GM18519 (cell line): Measurements from ENCODE around the gene SLC22A1.
"Not testable (repeated sequence)": the region's sequence is repeated elsewhere in the genome, so short reads cannot be mapped to it uniquely, and the experiment has no call there.

Source experiments
- ATAC-seq: cut with Tn5 transposase; IDR thresholded peaks from one replicate; pipeline ENCODE4 v1.9.1; 2021; ENCODE audit warnings: mild to moderate bottlenecking, moderate library complexity; ENCODE audit not compliant: unreplicated experiment, low FRiP score

Gene SLC22A1

DNA sequence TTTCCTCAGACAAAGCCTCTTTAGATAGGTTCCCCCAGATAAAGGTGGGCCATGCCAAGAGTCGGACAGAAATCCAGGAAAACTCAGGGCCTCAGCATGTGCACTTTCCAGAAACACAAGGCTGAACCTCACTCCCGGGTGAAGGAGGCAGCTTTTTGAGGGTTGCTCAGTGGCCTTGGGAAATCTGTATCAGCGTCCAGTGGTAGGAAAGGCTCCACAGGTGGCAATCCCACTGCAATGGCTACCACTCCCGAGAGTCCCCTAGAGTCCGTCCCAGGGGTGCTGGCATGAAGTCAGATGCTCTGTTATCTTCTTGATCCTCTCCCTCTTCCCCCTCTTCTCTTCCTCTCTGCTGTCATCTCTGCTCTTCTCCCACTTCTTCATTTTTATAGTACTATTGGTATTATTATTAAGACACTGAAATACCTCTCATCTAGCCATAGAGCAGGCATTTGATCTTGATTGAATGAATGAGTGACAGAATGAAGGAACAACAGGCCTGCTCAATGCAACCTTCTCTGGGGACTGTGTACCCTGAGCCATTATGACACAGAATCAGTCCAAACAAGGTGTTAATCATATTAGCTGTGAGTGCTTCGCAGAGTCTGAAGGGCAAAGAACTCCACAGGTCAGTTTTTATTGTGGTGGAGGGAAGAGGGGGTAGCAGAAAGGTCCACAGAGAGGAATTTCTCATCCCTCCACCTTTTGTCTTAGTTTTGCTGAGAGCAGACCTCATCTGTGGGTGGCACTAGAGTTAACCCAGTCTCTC lies 13.3 kb downstream of the SLC22A1 start:
- ATAC-seq = no peak

DNA sequence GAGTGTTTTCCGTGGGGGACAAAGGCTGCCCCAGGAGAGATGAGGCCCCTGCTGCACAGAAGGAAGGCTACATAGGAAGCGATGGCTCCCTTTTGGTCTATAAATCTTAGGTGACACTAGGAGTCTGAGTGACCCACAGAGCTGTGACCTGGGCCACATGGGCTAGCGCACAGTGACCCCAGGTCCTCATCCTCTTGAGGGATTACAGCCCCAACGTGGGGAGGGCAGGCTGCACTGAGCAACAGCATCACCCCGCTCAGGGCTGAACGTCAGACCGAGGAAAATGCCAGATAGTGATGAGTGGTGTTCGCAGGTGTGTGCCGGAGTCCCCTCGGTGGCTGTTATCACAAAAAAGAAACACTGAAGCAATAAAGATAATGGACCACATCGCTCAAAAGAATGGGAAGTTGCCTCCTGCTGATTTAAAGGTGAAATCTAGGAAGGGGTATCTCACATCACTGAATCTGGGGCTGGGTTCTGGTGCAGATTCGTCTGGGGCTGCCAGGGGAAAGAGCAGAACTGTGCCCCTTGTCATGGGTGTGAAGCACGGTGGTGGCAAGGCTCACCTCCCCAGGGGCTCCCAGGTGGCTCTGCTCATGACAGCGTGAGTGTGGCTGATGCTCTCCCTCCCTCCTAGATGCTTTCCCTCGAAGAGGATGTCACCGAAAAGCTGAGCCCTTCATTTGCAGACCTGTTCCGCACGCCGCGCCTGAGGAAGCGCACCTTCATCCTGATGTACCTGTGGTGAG lies 14.5 kb downstream of the SLC22A1 start:
- ATAC-seq = no peak

DNA sequence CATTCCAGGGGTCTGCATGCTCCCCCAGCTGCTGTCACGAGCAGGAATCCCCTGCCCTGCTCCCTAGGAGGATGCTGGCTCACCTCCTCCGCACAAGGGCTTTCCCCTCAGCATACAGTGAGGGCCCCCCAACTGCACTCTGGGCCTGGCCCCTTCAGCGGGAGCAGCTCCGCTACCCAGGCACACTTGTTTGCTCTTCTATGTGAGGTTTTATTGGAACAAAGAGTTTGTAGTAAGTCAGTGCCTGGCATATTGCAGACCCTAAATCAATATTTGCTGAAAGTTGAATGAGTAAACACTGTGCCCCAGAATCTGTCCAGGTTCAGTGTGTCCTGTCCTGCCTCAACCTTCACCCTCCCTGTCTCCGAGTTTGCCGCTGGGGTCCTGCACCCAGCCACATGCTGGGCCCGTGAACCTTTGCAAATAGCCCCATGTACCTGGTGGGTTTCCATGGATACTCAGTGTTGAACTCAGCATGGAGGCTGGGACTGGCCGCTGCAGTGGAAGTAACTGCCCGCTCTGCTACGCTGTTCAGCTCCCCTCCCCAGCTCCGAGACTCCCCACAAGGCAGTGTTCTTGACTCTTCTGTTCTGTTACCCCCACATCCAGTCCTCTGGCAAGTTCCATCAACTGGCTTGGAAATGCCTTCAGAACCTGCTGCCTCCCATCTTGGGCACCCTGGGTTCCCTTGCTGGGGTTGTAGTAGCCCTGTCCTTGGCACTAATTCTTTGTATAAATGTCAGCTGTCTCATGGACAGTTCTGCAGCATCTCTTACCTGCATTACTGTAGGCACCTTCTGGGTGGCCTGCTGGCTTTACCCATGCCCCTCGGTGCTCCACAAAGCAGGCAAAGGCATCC lies 15.7 kb downstream of the SLC22A1 start:
- ATAC-seq = no peak

DNA sequence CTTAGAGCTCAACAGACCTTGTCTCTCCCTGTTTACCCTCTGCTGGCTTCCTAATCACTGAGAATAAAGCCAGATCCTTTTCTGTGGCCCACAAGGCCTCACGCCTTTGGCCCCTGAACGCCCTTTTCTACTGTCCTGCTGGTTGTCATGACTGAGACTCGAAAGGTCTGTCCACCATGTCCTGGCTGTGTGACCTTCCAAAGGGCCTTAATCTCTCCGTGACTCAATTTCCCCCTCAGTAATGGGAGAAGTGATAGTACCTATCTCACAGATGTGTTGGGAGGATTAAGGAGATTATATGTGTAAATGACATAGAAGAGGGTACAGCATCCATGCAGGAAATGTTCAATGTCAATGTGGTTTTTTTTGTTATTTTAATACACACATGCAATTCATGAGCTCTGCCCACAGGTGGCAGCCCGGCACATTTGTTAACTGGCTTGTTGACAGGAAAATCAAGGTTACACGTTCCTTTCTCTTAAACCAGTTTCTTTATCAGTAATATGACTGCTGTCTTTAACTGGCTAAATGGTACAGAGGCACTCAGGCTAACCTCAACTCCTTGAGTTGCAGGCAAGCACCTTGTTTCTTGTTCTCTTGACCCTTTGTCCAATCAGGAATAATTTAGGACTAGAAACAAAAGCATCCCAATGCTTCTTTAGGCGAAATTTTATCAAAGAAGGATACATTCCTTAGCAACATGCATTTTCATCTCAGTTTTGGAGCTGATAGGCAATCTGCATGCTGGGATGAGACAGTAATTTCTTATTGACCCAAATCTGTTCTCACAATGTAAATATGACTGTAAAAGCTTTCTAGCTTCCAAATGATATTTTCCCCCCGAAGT lies 16.6 kb downstream of the SLC22A1 start:
- ATAC-seq = peak; percentile 83

DNA sequence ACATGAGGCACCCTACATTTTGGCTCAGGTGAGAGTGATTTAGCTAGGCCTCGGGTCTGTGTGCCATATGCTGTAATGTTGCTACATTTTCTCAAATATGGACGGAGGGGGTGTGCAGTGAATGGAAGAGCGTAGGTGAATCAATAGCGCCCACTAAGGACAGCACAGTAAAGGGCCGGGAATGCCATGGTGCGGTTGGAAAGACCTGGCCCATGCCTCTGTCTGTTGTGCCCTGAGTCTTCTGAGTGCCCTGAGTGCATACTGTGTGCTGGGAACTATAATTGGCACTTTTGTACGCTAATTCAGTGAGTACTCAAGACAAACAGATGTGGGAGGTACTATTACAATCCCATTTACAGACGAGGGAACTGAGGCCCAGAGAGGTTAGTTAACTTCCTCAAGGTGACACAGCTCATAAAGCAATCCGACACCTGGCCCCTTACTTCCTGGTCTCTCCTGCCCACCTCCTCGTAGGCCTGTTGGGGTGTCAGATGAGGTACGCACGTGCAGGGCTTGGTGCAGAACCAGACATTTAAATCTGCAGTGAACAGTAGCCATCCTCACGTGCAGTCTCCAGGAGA lies 17.3 kb downstream of the SLC22A1 start:
- no peak for ATAC-seq

DNA sequence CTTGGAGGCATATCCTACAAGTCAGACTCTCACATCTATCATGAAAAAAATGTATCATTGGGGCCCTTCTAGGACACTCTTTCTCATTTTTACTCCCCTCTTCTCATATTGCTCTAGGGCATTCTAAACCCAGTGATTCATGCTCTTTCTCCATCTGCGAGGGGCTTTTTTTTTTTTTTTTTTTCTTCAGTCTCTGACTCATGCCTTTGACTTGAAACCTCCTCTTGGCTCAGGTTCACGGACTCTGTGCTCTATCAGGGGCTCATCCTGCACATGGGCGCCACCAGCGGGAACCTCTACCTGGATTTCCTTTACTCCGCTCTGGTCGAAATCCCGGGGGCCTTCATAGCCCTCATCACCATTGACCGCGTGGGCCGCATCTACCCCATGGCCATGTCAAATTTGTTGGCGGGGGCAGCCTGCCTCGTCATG lies 17.8 kb downstream of the SLC22A1 start:
- ATAC-seq = no peak

DNA sequence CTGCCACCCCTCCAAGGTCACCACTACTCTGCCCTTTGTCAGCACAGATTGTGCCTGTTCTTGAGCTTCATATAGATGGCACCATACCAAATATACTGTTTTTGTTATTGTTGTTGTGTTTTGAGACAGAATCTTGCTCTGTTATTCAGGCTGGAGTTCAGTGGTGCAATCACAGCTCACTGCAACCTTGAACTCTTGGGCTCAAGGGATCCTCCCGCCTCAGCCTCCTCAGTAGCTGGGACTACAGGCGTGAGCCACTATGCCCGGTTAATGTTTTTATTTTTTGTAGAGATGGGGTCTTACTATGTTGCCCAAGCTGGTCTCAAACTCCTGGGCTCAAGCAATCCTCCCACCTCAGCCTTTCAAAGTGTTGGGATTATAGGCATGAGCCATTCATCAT lies 18.9 kb downstream of the SLC22A1 start:
- ATAC-seq = not testable (repeated sequence)

DNA sequence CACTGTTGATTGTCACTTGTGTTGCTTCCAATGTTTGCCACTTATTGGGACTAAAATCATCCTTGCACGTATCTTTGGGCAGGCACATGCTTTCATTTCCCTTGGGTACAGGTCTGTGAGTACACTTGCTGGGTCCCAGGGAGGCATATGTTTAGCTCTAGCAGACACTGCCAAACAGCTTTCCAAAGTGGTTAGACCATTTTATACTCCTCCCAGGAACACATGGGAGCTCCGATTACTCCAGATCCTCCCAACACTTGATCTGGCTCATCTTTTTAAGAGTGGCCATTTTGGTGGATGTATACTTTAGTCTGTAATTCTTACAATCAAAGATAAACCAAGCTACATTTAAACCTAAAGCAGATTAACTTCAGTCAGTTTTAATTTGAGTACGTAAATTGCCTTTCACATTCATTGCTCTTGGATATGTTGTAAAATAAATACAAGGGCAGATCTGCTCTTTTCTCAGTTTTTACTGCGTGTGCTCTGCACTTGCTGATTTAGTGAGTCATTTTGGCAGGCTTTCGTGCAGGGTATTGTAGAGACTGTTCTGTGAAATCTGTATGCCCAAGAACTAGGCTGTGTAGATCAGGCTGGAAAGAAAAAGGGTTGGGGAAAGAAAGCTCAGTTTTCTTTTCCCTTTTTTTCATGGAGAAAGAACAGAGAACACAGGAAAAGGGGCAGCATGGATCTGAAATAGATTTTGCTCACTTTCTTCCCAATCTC lies 19.5 kb downstream of the SLC22A1 start:
- no peak for ATAC-seq

DNA sequence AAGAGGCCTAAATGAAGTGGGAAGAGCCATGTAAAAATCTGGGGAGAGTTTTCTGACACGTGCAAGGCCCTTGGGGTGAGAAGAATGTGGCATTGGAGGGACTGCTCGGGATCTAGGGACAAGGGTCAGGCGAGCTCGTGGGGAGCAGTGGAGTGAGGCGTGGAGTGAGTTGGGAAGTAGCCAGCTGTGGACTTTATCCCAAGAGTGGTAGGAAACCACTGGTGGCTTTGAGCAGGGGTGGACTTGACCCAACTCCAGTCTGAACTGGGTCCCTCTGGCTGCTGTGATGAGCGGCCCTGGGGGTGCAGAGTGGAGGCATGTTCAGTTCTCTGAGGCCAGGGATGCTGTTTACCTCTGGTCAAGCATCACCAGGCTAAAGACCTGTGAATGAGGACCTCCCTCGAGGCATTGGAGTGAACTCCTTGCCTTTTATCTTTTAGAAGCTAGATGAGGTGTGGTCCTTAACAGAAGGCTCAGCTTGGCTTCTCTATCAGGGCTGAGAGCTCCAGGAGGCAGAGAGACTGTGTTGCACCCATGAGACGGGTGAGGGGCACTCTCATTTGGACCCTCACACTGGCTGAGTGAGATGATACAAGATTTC lies 20.6 kb downstream of the SLC22A1 start:
- no peak for ATAC-seq

DNA sequence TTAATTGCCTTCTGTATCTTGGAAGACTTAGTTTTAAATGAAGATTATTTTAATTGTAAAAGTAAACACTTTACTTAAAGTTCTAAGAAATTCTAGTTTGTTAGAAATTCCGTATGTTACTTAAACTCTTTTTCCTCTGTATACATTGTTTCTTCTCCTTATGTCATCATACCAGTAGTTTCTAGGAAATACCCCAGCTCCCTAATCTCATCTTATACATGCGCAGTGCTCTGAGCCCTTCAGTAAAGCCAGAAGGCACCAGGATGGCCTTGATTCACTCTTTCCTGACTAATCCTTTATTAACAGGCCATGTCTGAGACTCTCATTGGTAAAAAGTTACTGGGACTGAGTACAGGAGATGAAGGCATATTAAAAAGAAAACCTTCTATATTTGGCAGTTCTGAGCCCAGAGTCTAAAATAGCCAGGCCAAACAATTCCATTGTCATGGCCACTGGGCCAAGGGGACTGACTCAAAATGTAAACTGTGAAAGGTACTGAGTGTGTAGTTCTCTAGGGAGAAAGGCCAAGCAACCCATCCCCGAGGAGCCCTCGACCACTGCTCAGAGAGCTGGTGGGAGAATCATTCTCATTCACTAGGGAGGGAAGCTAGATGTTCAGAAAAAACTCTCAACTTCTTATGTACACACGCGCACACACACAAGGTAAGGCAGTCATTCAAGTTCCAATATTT lies 25.0 kb downstream of the SLC22A1 start:
- no peak for ATAC-seq

DNA sequence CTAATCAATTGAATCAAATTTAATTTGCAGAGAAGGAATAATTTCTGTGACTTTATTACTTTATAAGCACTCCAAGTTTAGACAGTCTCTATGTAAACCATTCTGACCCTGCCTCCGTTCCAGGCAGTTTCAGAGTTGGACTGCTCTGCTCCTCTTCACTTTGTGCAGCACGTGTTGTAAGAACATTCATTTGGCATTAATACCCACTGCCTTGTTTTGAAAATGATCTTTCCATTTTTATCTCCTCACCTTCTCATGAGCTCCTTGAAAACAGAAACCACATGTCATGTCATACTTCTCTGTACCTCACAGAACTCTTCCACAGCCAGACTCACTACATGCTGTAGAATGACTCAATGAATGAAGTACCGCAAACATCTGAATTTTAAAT lies 25.5 kb downstream of the SLC22A1 start:
- no peak for ATAC-seq

DNA sequence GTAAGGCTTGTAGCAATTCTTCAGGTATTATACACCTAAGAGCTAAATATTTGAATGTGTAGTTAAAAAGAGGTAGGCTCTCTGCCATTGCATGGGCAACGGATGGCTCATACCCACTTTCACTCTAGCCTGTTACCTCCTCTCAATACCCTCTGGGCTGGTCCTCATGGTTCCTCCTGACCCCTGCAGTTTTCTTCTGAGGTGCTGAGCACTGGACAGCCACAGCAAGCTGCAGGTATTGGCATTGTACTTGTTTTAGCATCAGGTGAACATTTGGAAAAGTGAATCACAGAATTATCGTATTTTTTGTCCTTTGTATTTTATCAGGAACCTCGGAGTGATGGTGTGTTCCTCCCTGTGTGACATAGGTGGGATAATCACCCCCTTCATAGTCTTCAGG lies 32.9 kb downstream of the SLC22A1 start:
- ATAC-seq = no peak

DNA sequence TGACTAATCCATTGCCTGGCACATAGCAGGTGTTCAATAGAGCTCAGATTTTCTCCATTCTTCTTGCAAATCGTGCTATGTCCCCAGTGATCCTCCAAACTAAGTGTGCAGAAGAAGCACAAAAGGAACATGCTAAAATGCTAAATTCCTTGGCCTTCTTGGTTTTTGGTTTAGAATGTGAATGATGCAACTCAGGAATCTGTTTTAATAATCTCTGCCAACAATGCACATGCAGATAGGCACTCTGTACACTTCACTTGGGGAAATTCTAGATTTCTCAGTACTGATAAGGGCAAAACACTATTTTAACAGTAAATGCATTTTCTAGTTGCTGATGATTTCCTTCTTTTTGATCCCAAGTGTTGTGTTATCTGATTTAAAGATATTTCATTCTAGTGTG lies 35.2 kb downstream of the SLC22A1 start:
- ATAC-seq = no peak

DNA sequence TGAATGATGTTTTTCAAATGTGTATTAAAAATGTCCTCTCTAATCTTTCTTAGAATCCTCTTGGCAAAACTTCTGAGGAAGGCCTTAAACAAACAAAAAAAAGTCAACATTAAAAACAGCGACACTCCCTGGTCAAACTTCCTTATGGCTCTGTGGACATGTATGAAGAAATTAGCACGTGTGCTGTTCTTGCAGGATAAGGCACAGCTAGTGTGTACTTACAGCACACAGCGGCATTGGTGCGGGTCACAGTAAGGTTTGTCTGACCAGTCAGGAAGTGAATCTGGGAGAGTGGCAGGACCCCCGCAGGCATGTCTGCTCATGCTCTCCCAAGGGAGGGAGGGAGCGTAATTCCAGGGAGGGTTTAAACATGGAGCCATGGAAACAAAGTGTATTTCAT lies 38.8 kb downstream of the SLC22A1 start:
- no peak for ATAC-seq

DNA sequence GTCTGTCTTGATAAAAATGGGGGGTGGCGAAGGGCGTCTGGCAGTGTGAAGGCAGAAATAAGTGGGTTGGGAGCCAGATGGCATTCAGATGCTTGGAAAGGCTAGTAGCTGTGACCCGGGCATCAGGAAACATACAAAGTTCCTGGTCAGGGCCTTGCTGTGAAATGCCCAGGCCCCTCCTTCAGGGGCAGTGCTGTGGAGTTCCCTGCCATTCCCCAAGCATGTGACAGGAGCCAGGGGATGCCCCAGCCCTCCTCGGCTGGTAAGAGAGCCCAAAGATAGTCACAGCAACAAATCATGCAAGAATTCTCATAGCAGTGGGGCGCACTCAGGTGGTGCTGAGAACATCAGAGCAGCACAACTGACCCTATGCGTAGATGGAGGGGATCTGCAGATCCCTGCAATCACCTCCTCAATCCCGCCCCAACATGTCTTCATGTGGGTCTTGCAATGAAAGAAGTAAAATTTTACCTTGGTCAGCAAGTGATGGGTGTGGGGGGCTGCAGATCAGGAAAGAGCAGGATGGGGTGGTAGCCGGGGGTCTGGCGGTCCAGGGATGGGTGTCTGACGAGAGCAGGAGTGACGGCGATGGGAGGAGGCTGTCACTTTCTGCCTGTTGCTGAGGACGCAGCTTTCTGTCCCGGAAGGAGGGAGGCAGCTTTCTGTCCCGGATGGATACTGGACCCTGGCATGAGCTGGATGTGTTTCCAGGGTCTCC lies 39.5 kb downstream of the SLC22A1 start:
- no peak for ATAC-seq

DNA sequence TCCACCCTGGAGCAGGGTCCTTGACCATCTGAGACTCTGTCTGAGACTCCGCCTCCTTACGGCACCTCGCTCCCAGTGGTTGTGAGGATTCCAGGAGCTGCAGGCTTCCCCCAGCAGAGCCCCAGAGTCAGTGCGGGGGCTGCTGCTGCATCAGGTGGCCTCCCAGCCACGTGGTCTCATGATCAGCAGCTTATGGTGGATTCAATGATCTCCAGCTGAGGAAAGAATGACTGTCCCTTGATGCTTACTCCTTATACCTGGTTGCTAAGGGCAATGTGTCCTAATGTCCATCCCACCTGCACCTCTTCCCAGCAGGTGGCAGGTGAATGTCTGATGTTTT lies 40.0 kb downstream of the SLC22A1 start:
- no peak for ATAC-seq

DNA sequence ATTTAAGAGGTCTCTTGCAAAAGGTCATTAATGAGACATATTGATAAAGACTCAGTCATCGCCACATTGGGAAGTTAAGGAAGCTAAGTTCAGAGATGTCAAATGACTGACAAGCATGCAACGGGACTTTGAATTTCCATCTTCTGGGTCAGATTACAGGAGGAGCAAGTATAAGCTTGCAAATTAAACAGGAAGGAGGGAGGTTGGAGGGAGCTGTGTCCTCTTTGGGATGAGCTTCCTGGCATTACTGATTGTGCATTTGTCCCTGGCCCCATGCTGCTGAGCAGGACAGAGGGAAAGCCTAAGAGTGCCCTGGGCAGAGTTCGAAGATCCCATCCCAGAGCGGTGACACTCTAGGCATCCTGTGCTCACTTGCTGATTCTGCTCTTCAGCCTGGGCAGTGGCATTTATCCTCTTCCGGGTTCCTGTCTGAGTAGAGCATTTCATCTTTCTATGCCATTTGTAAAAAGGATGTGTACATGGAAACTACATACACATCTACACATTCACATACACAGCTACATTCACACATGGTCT lies 40.5 kb downstream of the SLC22A1 start:
- ATAC-seq = no peak
